Esophagus muscularis mucosa (tissue), 4 donors: ENCODE results near the gene FXYD5. TPM values are rescaled to one million over a fixed set of nuclear protein-coding genes. Genes with fewer than 3 reads are reported as not detected.

ENCODE experiments used
- DNase-seq: peaks from one replicate; pipeline ENCODE4 v3.0.0-alpha.2; 2017; ENCODE audit errors: extremely low spot score
- H3K27ac ChIP-seq, 4 donors: fragments of 200-600 bp; sonication (generic); replicated peaks in 1 of 4; 1 replicate in 3 of 4; 2 replicates in 1 of 4; pipeline ENCODE4 v1.5.1; 2016 to 2019; ENCODE audit warnings: mild to moderate bottlenecking in 1 of 4
- H3K27me3 ChIP-seq, 4 donors: fragments of 200-600 bp; sonication (generic); one replicate each; pipeline versions ENCODE4 v1.5.1 to v1.6.0; 2016 to 2019
- H3K36me3 ChIP-seq, 4 donors: fragments of 200-600 bp; sonication (generic); one replicate each; pipeline ENCODE4 v1.5.1; 2016 to 2019
- H3K4me1 ChIP-seq, 4 donors: fragments of 200-600 bp; sonication (generic); one replicate each; pipeline ENCODE4 v1.5.1; 2016 to 2019
- H3K4me3 ChIP-seq, 4 donors: fragments of 200-600 bp; sonication (generic); 1 replicate in 2 of 4; 2 replicates in 2 of 4; pipeline ENCODE4 v1.5.1; 2016 to 2019; ENCODE audit warnings: mild to moderate bottlenecking in 4 of 4, moderate library complexity in 1 of 4
- H3K9me3 ChIP-seq, 4 donors: fragments of 200-600 bp; sonication (generic); 1 replicate in 3 of 4; 2 replicates in 1 of 4; pipeline ENCODE4 v1.5.1; 2016 to 2019
- CTCF ChIP-seq, 3 experiments: fragments of 200-600 bp in 2 of 3; fragments of 450-650 bp in 1 of 3; sonication (generic) in 2 of 3; IDR thresholded peaks; one replicate each; pipeline ENCODE4 v1.5.1; 2017 to 2019; ENCODE audit warnings: antibody characterized with exemption in 3 of 3, mild to moderate bottlenecking in 2 of 3, moderate library complexity in 1 of 3
- EP300 ChIP-seq: sonication (generic); formaldehyde crosslinking; IDR thresholded peaks from one replicate; pipeline ENCODE4 v1.6.1; 2017; ENCODE audit warnings: antibody characterized with exemption
- POLR2A ChIP-seq: fragments of 450-650 bp; IDR thresholded peaks from one replicate; pipeline ENCODE4 v1.6.1; 2017; ENCODE audit warnings: antibody characterized with exemption, moderate library complexity, mild to moderate bottlenecking, low read depth
- POLR2AphosphoS5 ChIP-seq, 2 donors: sonication (generic); formaldehyde crosslinking; IDR thresholded peaks; one replicate each; pipeline ENCODE4 v1.6.1; 2017; ENCODE audit warnings: antibody characterized with exemption in 2 of 2
- WGBS: methylation state at CpG from one replicate; pipeline ENCODE4 v1.1.5; 2018; 5-methylcytosine and 5-hydroxymethylcytosine counted together
- intact Hi-C: fragments of 100-400 bp; cut with DNase I; formaldehyde crosslinking; loops from one replicate; pipeline ENCODE4 v1.15.1; 2023
- total RNA-seq, 4 donors: library from RNA; depleted of rRNA; stranded (reverse); fragments of >200 nt; gene quantifications; one replicate each; pipeline versions ENCODE4 v1.1.0 to v1.2.1, GENCODE V29; 2016

Gene FXYD5
- total RNA-seq, 4 donors from 2014 or later = 26.6 to 49.3 (median 43.0) TPM

GRCh38 chr19:35106898-35107541, 47.5 kb upstream of the FXYD5 start:
- H3K9me3 ChIP-seq = no peaks in the 10 kb centered on the region
- intact Hi-C loops = no loop called here
- H3K4me1 ChIP-seq = peaks cover 0 to 11% (median 2%) of the 10 kb centered on the region in 4 donors
- DNase-seq = no peak
- no peak overlapping the region for H3K4me3 ChIP-seq
- H3K27ac ChIP-seq = peak overlapping the region; percentile 7 to 72 (median 28)
- 71% methylated on average over 1 of the region's 2 CpGs for WGBS
- no peaks in the 10 kb centered on the region for H3K36me3 ChIP-seq
- H3K27me3 ChIP-seq = peaks cover 0 to 26% (median 0%) of the 10 kb centered on the region in 4 donors
- no peak for TF ChIP-seq EP300
- no peak for TF ChIP-seq POLR2AphosphoS5 (IDR thresholded peaks at IDR 0.05)
- no peak for TF ChIP-seq POLR2A
- no peak for TF ChIP-seq CTCF (IDR thresholded peaks at IDR 0.05)

GRCh38 chr19:35107545-35107944, 47.0 kb upstream of the FXYD5 start:
- Histone ChIP-seq H3K27ac (peak overlapping the region; percentile 38 to 72 (median 54)), H3K9me3 (no peaks in the 10 kb centered on the region), H3K4me3 (no peak overlapping the region), H3K4me1 (peaks cover 0 to 11% (median 2%) of the 10 kb centered on the region in 4 donors), H3K27me3 (peaks cover 0 to 26% (median 0%) of the 10 kb centered on the region in 4 donors), H3K36me3 (no peaks in the 10 kb centered on the region)
- intact Hi-C loops = no loop called here
- WGBS = no CpG with 5 or more reads among the region's 5 CpGs
- TF ChIP-seq POLR2A = no peak
- TF ChIP-seq EP300 = no peak
- peak; percentile 35 to 42 for TF ChIP-seq POLR2AphosphoS5 (IDR thresholded peaks at IDR 0.05)
- TF ChIP-seq CTCF (IDR thresholded peaks at IDR 0.05) = no peak
- no peak for DNase-seq

- H3K27me3 ChIP-seq = peaks cover 0 to 26% (median 0%) of the 10 kb centered on the region in 4 donors
- no peak for TF ChIP-seq CTCF (IDR thresholded peaks at IDR 0.05)
- TF ChIP-seq EP300 = no peak
- H3K27ac ChIP-seq = peak overlapping the region; percentile 15 to 72 (median 53)
- no peak overlapping the region for H3K4me3 ChIP-seq
- intact Hi-C loops = no loop called here
- H3K36me3 ChIP-seq = no peaks in the 10 kb centered on the region
- H3K9me3 ChIP-seq = no peaks in the 10 kb centered on the region
- WGBS = 77% methylated on average over 11 of the region's 11 CpGs
- peaks cover 0 to 11% (median 2%) of the 10 kb centered on the region in 4 donors for H3K4me1 ChIP-seq
- no peak for DNase-seq
These were observed 45.8 kb upstream of the FXYD5 start for GRCh38 chr19:35108730-35109129.

GRCh38 chr19:35109395-35110112, 45.0 kb upstream of the FXYD5 start:
- Histone ChIP-seq H3K27me3 (peaks cover 0 to 26% (median 0%) of the 10 kb centered on the region in 4 donors), H3K27ac (peak overlapping the region; percentile 15 to 72 (median 53)), H3K36me3 (no peaks in the 10 kb centered on the region), H3K4me1 (peaks cover 3 to 15% (median 6%) of the 10 kb centered on the region in 4 donors), H3K9me3 (no peaks in the 10 kb centered on the region), H3K4me3 (no peak overlapping the region)
- 77% methylated on average over 12 of the region's 22 CpGs for WGBS
- peak in 1 of 2 donors; percentile 22 for TF ChIP-seq POLR2AphosphoS5 (IDR thresholded peaks at IDR 0.05)
- TF ChIP-seq POLR2A = no peak
- intact Hi-C loops = no loop called here
- DNase-seq = no peak

- Histone ChIP-seq H3K27me3 (peaks cover 0 to 26% (median 0%) of the 10 kb centered on the region in 4 donors), H3K27ac (peak overlapping the region in 2 of 4 donors; percentile 15 to 58), H3K4me3 (no peak overlapping the region), H3K4me1 (peaks cover 9 to 24% (median 14%) of the 10 kb centered on the region in 4 donors), H3K9me3 (no peaks in the 10 kb centered on the region), H3K36me3 (no peaks in the 10 kb centered on the region)
- intact Hi-C loops = no loop called here
- TF ChIP-seq EP300 (no peak), POLR2AphosphoS5 (IDR thresholded peaks at IDR 0.05) (no peak), POLR2A (no peak), CTCF (IDR thresholded peaks at IDR 0.05) (no peak)
- 62% methylated on average over 9 of the region's 9 CpGs for WGBS
- no peak for DNase-seq
These were observed 43.6 kb upstream of the FXYD5 start for GRCh38 chr19:35110974-35111373.
